Activated CD4-positive, alpha-beta T cell treated with anti-CD3 and anti-CD28 coated beads, Interleukin-2, amount 10 ng/mL, durations not matched to agents 7 days and 5 days (primary cell): Measurements from ENCODE around the gene TBC1D9B. TPM values are rescaled to one million over a fixed set of nuclear protein-coding genes. Genes with fewer than 3 reads are reported as not detected.
A peak's percentile ranks its signal among the peaks of the same experiment; 100 is the strongest.

Experiments
- CTCF ChIA-PET: fragments of 350-600 bp; sonication (Branson Sonifier 250); formaldehyde crosslinking; loops from one replicate; lab custom pipeline; 2021; ENCODE audit warnings: antibody characterized with exemption; lab: Charles Lee
- POLR2A ChIA-PET: fragments of 350-600 bp; sonication (Branson Sonifier 250); formaldehyde crosslinking; loops from one replicate; lab custom pipeline; 2021; ENCODE audit warnings: antibody characterized with exemption; lab: Charles Lee
- DNase-seq: peaks from one replicate; pipeline ENCODE4 v3.0.0-alpha.2; 2020
- H3K27ac Mint-ChIP-seq: one replicate; pipeline ENCODE4 v1.8.0; 2021; ENCODE audit warnings: mild to moderate bottlenecking, moderate library complexity, mixed read lengths
- H3K27me3 Mint-ChIP-seq: one replicate; pipeline ENCODE4 v1.8.0; 2021; ENCODE audit warnings: mixed read lengths
- H3K36me3 Mint-ChIP-seq: one replicate; pipeline ENCODE4 v1.8.0; 2021; ENCODE audit warnings: low read depth, mixed read lengths
- H3K4me1 Mint-ChIP-seq: one replicate; pipeline ENCODE4 v1.8.0; 2021; ENCODE audit warnings: mixed read lengths
- H3K4me3 Mint-ChIP-seq: one replicate; pipeline ENCODE4 v1.8.0; 2021; ENCODE audit warnings: mild to moderate bottlenecking, moderate library complexity, mixed read lengths
- H3K9me3 Mint-ChIP-seq: one replicate; pipeline ENCODE4 v1.8.0; 2021; ENCODE audit warnings: mixed read lengths
- total RNA-seq, 2 experiments: library from RNA; stranded (reverse); gene quantifications; one replicate each; pipeline ENCODE4 v1.2.3, GENCODE V29; 2021

The TBC1D9B gene
- total RNA-seq, 2 experiments from 2014 or later, result 86.4 to 92.9 TPM

DNA sequence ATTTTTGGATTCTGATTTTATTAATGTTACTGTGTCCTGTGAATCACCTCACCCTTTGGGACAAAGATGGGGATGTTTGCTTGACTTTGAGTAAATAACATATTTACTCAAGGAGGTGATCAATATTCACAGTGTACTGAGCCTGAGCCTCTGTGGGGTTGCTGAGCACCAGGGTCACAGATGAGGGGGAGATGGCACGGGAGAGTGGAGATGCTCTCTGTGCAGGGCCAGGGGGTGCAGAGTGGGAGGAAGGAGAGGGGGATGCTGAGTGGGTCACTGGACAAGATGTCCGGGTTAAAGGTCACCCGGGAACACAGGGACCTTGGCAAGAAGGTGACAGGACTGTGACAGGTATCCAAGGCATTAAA lies 83.0 kb downstream of the TBC1D9B start:
- Mint-ChIP-seq H3K27ac (no peak overlapping the region), H3K36me3 (peaks cover 58% of the 10 kb centered on the region), H3K4me1 (peaks cover 41% of the 10 kb centered on the region), H3K9me3 (no peaks in the 10 kb centered on the region), H3K27me3 (no peaks in the 10 kb centered on the region), H3K4me3 (no peak overlapping the region)
- DNase-seq, result no peak
- CTCF ChIA-PET, result interaction anchor here (1.4 kb wide), 1 partner anchor 12 kb away, joined by 3 read pairs; no protein-coding TSS in a partner anchor
- POLR2A ChIA-PET, result no interaction called here

DNA sequence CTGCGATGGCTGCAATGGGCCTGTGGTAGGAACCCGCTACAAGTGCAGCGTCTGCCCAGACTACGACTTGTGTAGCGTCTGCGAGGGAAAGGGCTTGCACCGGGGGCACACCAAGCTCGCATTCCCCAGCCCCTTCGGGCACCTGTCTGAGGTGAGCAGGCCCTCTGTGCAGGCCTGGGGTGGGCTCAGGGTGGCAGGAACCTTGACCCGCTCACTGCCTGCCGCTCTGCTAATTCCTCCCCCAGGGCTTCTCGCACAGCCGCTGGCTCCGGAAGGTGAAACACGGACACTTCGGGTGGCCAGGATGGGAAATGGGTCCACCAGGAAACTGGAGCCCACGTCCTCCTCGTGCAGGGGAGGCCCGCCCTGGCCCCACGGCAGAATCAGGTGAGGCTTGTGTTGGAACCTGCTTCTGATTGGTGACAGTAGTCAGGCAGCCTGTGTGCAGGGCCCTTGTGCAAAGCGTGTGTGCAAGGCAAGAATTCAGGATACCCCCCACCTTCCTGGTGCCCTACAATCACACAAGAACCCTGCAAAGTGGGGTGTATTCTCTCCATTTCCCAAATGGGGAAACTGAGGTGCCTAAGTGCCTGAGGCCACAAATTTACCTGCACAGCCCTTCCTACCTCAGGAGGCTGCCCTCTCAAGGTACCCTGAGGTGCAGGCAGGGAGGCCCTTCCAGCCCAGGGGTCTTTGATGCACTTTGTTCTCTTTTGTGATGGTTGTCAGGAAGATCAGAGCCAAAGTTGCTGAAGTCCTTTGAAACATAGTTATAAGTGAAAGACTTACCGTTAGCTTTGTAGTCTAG lies 83.6 kb downstream of the TBC1D9B start:
- no peak overlapping the region for H3K4me3 Mint-ChIP-seq
- H3K9me3 Mint-ChIP-seq, result no peaks in the 10 kb centered on the region
- peaks cover 44% of the 10 kb centered on the region for H3K4me1 Mint-ChIP-seq
- CTCF ChIA-PET, result interaction anchor here (1.4 kb wide), 1 partner anchor 11 kb away, joined by 3 read pairs; no protein-coding TSS in a partner anchor
- no peak for DNase-seq
- no peaks in the 10 kb centered on the region for H3K27me3 Mint-ChIP-seq
- H3K27ac Mint-ChIP-seq, result no peak overlapping the region
- peaks cover 52% of the 10 kb centered on the region for H3K36me3 Mint-ChIP-seq
- POLR2A ChIA-PET, result no interaction called here

DNA sequence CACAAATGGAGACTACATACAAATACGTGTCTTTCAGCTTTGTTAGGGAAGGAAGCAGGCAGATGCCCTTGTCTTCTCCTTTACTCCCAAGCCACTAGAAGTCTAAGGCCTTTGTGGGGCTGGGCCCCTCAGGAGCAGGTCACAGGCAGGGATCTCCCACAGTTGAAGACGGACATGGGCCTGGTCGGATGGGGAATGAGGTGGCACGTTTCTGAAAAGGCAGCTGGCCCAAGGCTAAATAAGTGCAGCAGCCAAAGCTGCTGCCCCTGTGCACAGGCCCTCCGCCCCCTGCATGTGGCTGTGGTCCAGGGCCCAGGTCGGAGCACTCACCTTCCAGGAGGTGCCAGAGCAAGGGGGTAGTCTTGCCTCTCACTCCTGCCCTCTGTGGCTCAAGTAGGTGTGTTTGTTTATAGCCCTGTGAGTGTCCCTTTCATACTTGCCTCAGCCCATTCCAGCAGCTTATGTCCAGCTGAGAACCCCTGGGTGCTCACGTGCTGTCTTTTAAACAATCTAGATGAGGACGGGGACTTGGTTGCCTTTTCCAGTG lies 85.2 kb downstream of the TBC1D9B start:
- CTCF ChIA-PET, result interaction anchor here (1.3 kb wide), 1 partner anchor 21 kb away, joined by 4 read pairs; no protein-coding TSS in a partner anchor
- POLR2A ChIA-PET, result no interaction called here
- peaks cover 52% of the 10 kb centered on the region for H3K4me1 Mint-ChIP-seq

DNA sequence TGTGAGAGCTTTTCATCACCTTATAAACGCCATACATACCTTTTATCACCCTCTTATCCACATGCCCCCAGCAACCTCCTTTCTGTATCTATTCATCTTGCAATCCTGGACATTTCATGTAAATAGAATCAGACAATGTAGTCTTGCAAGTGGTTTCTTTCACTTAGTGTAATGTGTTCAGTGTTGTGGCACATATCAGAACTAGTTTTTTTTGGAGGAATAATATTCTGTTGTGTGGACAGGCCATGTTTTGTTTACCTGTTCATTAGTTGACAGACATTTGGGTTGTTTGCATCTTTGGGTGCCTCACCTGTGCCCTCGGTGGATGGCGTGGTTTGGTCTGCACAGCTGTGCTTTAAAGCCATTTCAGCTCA lies 85.7 kb downstream of the TBC1D9B start:
- peaks cover 36% of the 10 kb centered on the region for H3K36me3 Mint-ChIP-seq

More for the DNA sequence above, 85.2 kb downstream of the TBC1D9B start:
- DNase-seq, result no peak
- Mint-ChIP-seq H3K27me3 (no peaks in the 10 kb centered on the region), H3K36me3 (peaks cover 41% of the 10 kb centered on the region), H3K9me3 (no peaks in the 10 kb centered on the region), H3K4me3 (peak overlapping the region; percentile 95), H3K27ac (peak overlapping the region; percentile 27)

DNA sequence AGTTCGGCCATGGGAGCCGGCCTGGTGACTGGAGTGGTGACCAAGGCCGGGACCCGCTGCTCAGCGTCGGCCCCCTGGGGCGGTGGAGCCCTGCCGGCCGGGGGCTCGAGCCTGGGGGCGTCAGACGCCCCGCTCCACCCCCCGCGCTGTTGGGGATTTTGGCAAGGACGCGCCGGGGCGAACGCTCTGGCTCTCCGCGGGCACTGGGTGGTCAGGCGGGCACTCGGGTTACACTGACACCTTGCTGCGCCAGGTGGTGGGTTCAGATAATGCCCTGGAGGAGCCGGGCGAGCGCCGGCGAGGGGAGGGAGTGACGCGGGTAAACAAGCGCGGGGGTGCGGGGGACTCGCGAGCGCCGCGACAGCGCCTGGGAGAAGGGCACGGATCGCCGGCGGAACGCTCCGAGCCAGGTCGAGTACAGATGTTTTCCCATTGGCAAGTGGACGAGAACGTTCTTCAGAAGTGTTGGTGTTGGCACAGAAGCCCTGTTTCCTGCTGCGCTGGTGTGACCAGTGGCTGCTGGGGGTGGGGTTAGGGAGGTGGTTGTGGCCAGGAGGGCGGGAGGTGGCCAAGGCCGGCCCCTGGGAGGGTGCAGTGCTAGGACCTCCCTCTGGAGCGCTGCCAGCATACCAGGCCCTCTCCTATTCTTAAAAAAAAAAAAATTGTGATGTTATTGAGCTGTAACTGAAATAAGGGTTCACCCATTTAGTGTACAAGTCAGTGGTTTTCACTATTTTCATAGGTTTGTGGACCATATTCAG lies 86.2 kb downstream of the TBC1D9B start:
- Mint-ChIP-seq H3K4me1 (peaks cover 48% of the 10 kb centered on the region), H3K9me3 (no peaks in the 10 kb centered on the region), H3K36me3 (peaks cover 32% of the 10 kb centered on the region)

More for the DNA sequence above, 85.7 kb downstream of the TBC1D9B start:
- POLR2A ChIA-PET, result no interaction called here
- H3K4me3 Mint-ChIP-seq, result peak overlapping the region; percentile 95
- no peaks in the 10 kb centered on the region for H3K9me3 Mint-ChIP-seq
- H3K4me1 Mint-ChIP-seq, result peaks cover 51% of the 10 kb centered on the region
- H3K27me3 Mint-ChIP-seq, result no peaks in the 10 kb centered on the region
- CTCF ChIA-PET, result interaction anchor here (1.3 kb wide), 1 partner anchor 20 kb away, joined by 4 read pairs; no protein-coding TSS in a partner anchor
- H3K27ac Mint-ChIP-seq, result peak overlapping the region; percentile 98
- no peak for DNase-seq

DNA sequence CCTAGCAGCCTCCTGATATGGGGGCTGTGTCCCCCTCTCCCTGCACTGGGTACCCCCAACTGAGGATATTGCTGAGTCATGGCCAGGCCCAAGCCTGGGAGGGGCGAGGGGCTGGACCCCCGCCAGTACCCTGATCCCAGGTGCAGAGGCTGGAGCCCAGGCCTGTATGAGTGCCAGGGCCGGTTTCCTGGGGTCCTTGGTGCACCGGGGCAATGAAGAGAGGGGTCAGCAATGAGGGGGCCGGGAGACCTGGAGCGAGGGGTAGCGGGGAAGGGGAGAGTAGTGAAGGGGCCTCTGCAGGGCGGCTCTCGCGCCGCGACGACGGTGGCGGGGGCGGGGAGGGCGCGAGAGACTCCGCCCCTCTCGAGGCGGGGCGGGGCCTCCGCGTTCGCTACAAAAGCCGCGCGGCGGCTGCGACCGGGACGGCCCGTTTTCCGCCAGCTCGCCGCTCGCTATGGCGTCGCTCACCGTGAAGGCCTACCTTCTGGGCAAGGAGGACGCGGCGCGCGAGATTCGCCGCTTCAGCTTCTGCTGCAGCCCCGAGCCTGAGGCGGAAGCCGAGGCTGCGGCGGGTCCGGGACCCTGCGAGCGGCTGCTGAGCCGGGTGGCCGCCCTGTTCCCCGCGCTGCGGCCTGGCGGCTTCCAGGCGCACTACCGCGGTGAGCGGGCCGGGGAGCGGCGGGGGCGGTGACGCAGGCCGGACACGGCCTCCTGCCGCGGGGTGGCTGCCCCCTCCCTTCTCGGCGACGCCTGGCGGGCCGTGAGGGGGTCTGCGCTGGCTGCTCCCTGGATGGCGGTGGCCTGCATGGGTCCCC lies 87.0 kb downstream of the TBC1D9B start, which contains the start of gene SQSTM1:
Gene SQSTM1, plus strand, starts transcription at position 423 of the 815 bp plus-strand sequence. Its CDS starts 32 bp downstream, at position 455.
- Mint-ChIP-seq H3K4me1 (peaks cover 50% of the 10 kb centered on the region), H3K36me3 (peaks cover 33% of the 10 kb centered on the region), H3K4me3 (peak within 1 kb of the TSS; percentile 95), H3K27ac (peak within 1 kb of the TSS; percentile 98), H3K9me3 (no peaks in the 10 kb centered on the region), H3K27me3 (no peaks in the 10 kb centered on the region)
- ChIA-PET CTCF (interaction anchor here (0.5 to 1.4 kb wide), 6 partner anchors 10 to 979 kb away, joined by 3 to 4 read pairs (median 3); no protein-coding TSS in a partner anchor), POLR2A (interaction anchor here (0.8 kb wide), 1 partner anchor 16 kb away, joined by 5 read pairs; no protein-coding TSS in a partner anchor)
- peak; percentile 79 for DNase-seq

More for the DNA sequence above, 86.2 kb downstream of the TBC1D9B start:
- peak; percentile 89 for DNase-seq
- H3K27ac Mint-ChIP-seq, result peak overlapping the region; percentile 98
- H3K4me3 Mint-ChIP-seq, result peak overlapping the region; percentile 95
- POLR2A ChIA-PET, result no interaction called here
- CTCF ChIA-PET, result interaction anchor here (1.2 to 1.3 kb wide), 2 partner anchors 10 to 20 kb away, joined by 3 to 4 read pairs; no protein-coding TSS in a partner anchor
- H3K27me3 Mint-ChIP-seq, result no peaks in the 10 kb centered on the region

DNA sequence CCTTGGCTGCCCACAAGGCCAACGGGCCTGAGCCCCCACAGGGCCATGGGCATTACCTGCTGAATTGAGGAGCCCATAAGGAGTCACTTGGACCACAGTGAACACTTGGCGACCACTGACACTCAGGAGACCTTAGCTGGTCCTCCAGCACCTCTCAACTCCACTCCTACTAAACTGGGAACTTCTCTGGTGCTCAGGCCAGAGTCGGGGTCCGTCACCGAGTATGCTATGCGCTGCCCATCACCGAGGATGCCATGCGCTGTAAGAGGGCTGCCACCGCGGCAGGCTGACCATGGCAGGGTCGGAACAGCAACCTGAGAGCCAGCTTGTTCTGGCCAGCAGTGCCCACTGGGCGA lies 87.6 kb downstream of the TBC1D9B start:
- CTCF ChIA-PET, result interaction anchor here (0.5 to 1.4 kb wide), 6 partner anchors 9 to 978 kb away, joined by 3 to 4 read pairs (median 3); no protein-coding TSS in a partner anchor
- Mint-ChIP-seq H3K9me3 (no peaks in the 10 kb centered on the region), H3K27ac (peak overlapping the region; percentile 84), H3K4me1 (peaks cover 52% of the 10 kb centered on the region), H3K36me3 (peaks cover 29% of the 10 kb centered on the region), H3K4me3 (peak overlapping the region; percentile 70), H3K27me3 (no peaks in the 10 kb centered on the region)
- POLR2A ChIA-PET, result interaction anchor here (0.8 kb wide), 1 partner anchor 17 kb away, joined by 5 read pairs; no protein-coding TSS in a partner anchor
- no peak for DNase-seq

DNA sequence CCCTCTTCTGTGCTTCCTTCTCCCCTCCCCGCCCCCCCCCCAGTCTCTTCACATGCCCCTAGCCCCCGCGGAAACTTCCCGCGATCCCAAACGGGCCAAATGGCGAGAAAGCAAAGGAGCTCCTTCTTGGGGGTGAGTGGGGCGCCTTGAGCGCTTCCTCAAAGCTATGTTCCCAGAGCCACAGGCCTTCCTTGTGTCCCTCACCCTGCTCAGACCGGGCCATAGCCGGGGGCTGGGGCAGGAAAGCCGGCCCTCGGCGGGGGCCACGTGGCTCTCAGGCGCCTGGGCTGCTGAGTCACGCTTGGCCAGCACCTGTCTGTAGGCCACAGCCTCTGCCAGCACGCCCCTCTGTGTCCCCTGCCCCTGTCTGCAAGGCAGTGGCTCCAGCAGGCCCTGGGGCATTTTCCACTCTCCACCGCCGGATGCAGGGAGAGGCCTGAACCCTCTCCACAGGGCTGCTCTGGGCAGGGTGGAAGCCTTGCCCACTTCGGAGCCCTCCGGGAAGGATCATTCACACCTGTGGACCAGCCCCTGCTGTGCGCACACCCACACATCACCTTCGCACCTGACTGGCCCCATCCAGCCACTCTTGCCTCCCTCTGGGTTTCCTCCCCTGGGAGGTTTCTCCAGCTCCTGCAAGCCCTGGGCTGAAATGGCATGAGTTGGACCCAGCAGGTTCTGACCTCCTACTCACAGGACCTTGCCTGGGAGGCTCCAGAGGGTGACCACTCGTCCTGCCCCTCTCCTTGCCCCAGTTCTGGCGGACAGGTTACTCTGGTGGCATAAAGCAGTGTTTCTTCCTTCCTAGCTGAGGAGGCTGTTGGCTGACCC lies 88.2 kb downstream of the TBC1D9B start:
- Mint-ChIP-seq H3K27me3 (no peaks in the 10 kb centered on the region), H3K27ac (peak overlapping the region; percentile 84), H3K9me3 (no peaks in the 10 kb centered on the region), H3K36me3 (peaks cover 24% of the 10 kb centered on the region), H3K4me3 (peak overlapping the region; percentile 70), H3K4me1 (peaks cover 46% of the 10 kb centered on the region)
- ChIA-PET POLR2A (no interaction called here), CTCF (interaction anchor here (0.5 to 1.4 kb wide), 2 partner anchors 18 to 143 kb away, joined by 3 read pairs; no protein-coding TSS in a partner anchor)
- DNase-seq, result no peak

DNA sequence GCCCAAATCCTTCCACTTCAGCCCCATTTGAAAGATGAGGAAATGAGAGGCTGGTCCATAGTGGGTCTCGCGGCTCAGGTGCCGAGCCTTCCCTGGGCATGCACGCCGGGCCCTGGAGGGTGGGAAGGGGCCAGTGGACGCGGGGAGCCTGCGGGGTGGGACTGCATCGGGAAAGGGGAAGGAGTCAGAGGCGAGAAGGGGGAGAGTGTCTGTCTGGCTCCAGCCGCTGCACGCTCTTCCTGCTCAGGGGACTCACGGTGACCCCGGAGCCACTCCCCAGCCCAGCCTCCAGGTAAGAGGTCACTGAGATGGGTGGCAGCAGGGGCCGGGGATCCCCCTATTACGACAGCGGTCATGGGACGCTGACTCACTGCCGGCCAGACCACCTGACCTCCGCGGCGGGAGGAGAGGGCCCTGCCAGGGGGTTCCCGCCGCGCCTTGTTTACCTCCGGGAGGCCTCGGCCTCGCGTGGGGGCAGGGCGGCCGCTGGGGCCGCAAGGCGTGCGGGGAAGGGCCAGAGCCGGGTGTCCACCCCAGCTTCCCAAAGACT lies 88.9 kb downstream of the TBC1D9B start:
- Mint-ChIP-seq H3K9me3 (no peaks in the 10 kb centered on the region), H3K36me3 (peaks cover 22% of the 10 kb centered on the region), H3K27me3 (no peaks in the 10 kb centered on the region), H3K4me3 (peak overlapping the region; percentile 51), H3K4me1 (peaks cover 46% of the 10 kb centered on the region), H3K27ac (peak overlapping the region; percentile 88)
- peak; percentile 79 for DNase-seq
- POLR2A ChIA-PET, result no interaction called here
- CTCF ChIA-PET, result no interaction called here

DNA sequence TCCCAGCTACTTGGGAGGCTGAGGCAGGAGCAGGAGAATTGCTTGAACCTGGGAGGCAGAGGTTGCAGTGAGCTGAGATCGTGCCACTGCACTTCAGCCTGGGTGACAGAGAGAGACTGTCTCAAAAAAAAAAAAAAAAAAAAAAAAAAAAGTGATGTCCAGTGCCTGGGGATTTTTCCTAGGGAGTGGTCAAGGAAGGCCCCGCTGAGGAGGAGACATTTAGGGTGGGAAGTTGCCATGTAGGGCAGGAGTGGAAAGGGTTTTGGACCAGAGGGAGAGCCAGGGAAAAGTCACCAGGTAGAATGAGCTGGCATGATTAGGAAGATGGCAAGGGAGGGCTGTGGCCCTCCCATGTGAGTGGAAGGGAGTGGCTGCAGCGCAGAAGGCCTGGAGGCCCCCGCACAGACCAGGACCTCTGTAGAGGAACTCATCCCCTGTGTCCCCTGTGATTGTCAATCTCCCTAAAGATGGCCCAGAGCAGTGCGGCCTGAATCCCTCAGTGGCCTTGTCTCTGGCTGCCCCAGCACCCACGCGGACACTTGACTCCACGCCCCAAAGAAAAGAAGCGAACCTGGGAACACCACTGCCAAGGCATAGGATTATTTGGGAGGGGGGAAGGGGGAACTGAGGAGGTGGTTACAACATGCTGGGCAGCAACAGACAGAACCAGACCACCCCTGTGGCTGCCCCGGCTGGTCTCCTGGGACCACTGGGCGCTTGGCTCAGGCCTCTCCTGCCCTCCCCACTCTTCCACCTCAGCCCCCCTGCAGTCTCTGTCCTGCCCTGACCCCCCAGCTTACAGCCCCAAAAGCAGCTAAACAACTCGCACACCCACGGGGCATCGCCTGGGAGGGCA lies 89.6 kb downstream of the TBC1D9B start:
- Mint-ChIP-seq H3K27ac (peak overlapping the region; percentile 88), H3K27me3 (no peaks in the 10 kb centered on the region)
- POLR2A ChIA-PET, result no interaction called here

More for the DNA sequence above, 89.6 kb downstream of the TBC1D9B start:
- peaks cover 17% of the 10 kb centered on the region for H3K36me3 Mint-ChIP-seq
- H3K9me3 Mint-ChIP-seq, result no peaks in the 10 kb centered on the region
- H3K4me3 Mint-ChIP-seq, result peak overlapping the region; percentile 55
- peaks cover 43% of the 10 kb centered on the region for H3K4me1 Mint-ChIP-seq
- no peak for DNase-seq
- CTCF ChIA-PET, result interaction anchor here (0.6 kb wide), 1 partner anchor 981 kb away, joined by 3 read pairs; no protein-coding TSS in a partner anchor
